GM19395 (cell line): ENCODE data around the gene DNAJC8.

Experiments
- ATAC-seq: cut with Tn5 transposase; IDR thresholded peaks from one replicate; pipeline ENCODE4 v1.9.1; 2021; ENCODE audit warnings: mild to moderate bottlenecking, moderate library complexity; ENCODE audit not compliant: unreplicated experiment

DNAJC8 gene

GRCh38 chr1:28173980-28174297, 58.9 kb downstream of the DNAJC8 start:
- no peak for ATAC-seq

DNA sequence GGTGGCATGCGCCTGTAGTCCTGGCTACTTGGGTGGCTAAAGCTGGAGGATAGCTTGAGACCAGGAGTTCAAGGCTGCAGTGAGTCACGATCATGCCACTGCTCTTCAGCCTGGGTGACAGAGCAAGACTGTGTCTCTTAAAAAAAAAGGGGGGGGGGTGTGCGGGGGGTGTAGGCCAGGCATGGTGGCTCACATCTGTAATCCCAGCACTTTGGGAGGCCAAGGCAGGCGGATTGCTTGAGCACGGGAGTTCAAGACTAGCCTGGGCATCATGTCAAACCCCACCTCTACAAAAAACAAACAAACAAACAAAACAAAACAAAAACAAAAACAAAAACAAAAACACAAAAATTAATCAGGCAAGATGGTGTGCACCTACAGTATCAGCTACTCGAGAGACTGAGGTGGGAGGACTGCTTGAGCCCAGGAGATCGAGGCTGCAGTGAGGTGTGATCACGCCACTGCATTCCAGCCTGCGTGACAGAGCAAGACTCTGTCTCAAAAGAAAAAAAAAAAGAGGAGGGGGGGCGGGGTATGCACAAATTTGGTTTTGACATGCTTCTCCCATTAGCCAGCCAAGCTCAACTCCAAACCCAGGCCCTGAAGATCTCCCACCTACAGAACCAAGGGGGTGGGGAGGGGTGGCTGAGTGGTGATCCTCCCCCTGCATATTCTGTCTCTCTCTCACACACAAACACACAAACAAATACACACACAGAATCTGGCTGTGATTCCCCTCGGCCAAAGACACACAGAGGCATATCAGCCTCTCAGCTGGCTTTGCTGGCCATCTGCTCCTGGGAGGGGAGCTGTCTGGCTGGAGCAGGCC, 59.5 kb downstream of the DNAJC8 start:
- ATAC-seq = no peak

GRCh38 chr1:28172713-28173150, 60.1 kb downstream of the DNAJC8 start:
- peak; percentile 70 for ATAC-seq

- ATAC-seq = no peak
Measured at GRCh38 chr1:28171246-28171645, 61.6 kb downstream of the DNAJC8 start.

GRCh38 chr1:28170001-28170596, 62.7 kb downstream of the DNAJC8 start:
- ATAC-seq = no peak

DNA sequence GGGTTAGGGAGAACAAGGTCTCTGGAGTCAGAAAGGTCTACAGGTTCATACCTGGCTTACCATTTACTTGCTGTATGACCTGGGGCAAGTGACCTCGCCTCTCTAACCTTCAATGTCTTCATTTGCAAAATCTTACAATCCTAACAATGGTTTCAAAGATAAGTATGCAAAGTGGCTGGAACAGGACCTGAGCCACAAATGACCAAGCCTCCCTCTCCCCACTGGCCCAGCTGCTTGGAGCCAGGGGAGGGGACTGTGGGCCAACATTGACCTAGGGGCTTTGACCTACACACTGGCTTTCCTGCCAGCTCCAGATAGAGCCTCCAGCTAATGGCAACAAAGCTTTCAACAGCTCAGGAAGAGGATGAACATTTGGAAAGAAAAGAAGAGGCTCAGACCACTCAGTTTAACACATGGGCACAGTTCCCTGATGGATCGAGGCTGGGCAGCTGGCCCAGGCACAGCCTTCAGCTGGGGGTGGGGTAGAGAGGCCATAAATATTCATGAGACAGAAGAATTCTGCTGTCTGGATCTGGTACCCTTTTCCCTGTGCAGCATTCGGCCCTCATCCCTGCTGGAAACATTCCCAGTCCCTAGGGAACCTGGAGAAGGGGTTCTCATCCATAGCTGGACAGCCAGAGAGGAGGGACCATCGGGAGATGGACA, 69.2 kb downstream of the DNAJC8 start:
- ATAC-seq = no peak

DNA sequence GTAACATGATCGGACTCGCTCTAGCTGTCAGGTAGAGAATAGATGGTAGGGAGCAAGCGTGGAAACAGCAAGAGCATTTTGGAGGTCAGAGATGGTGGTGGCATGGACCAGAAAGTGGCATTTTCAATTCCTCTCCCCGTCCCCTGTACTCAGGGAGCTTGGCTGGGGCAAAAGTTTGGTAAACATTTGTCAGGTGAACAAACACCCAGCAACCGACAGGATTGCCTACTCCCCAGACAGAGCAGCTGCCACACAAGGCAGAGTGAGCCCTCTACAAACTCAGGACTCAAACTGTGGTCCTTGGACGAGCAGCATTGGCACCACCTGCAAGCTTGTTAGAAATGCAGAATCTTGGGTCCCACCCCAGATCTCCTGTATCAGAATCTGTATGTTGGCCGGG, 70.7 kb downstream of the DNAJC8 start:
- ATAC-seq = no peak

- no peak for ATAC-seq
Measured at GRCh38 chr1:28161751-28162150, 71.1 kb downstream of the DNAJC8 start.

DNA sequence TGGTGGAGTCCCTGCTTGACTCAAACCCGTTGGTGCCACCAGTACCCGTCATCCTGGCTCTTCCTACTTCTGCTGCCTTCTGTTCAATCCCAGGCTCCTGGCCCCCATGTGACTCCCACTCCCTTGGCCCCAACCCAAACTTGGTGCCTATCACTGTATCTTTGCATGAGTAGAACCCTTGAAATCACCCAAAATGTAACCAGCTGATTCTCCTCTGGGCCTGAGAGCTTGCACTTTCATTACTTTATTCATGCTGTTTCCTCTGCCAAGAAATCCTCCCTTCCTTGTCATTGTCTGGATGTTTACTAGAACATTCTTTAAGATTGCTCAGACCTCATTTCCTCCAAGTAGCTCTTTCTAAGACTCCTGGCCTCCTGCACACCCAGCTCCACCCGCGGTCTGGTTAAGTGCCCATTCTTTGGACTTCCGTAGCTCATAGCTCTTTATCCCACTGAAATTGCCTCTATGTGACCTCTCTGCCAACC, 72.0 kb downstream of the DNAJC8 start:
- no peak for ATAC-seq

DNA sequence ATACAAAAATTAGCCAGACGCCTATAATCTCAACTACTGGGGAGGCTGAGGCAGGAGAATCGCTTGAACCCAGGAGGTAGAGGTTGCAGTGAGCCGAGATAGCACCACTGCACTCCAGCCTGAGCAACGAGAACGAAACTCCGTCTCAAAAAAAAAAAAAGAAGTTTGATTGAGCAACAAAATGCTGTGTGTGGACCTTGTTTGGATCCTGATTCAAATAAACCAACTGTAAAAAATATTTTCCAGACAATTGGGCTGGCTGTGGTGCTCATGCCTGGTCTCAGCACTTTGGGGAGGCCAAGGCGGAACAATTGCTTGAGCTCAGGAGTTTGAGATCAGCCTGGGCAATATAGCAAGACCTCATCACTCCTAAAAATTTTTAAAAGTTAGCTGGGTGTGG, 73.1 kb downstream of the DNAJC8 start:
- no peak for ATAC-seq

DNA sequence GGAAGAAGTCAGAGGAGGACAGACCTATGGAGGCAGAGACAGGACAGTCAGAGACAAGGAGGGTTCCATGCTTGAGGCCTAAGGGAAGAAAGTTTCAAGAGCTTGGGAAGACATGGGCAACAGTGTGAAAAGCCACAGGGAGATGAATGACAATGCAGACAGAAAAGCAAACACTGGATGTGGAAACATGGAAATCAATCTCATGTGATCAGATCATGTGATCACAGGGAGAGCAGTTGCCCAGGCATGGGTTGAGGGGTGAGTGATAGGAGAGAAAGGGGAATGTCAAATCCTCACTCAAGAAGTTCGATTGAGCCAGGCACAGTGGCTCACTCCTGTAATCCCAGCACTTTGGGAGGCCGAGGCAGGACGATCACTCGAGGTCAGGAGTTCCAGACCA, 73.6 kb downstream of the DNAJC8 start:
- no peak for ATAC-seq

GRCh38 chr1:28157894-28158293, 74.9 kb downstream of the DNAJC8 start:
- no peak for ATAC-seq

DNA sequence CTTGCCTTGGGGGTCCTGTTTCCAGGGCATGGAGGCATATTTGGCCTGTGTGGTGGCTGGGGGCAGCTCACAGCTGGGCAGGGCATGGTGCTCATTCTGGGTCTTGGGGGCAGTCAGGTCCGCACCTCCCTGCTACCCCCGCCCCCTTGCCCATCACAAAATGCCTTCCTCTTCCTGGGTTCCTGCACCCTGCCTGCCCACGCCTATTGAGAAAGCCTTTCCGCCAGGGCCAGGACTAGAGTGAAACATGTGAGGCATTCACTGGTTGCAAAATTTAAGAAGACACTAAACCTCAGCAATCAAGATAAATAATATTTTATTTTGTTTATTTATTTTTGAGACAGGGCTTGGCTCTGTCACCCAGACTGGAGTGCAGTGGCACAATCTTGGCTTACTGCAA, 76.0 kb downstream of the DNAJC8 start:
- ATAC-seq = no peak

DNA sequence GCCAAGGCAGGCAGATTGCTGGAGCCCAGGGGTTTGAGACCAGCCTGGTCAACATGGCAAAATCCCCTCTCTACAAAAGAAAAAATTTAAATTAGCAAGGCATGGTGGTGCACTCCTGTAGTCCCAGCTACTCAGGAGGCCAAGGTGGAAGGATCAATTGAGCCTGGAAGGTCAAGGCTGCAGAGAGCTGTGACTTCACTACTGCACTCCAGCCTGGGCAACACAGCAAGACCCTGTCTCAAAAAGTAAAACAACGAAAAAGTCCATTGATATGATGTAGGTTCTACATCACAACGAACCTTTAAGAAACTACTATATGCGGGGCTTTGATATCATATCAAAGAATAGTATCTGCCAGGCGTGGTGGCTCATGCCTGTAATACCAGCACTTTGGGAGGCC, 77.2 kb downstream of the DNAJC8 start:
- no peak for ATAC-seq

DNA sequence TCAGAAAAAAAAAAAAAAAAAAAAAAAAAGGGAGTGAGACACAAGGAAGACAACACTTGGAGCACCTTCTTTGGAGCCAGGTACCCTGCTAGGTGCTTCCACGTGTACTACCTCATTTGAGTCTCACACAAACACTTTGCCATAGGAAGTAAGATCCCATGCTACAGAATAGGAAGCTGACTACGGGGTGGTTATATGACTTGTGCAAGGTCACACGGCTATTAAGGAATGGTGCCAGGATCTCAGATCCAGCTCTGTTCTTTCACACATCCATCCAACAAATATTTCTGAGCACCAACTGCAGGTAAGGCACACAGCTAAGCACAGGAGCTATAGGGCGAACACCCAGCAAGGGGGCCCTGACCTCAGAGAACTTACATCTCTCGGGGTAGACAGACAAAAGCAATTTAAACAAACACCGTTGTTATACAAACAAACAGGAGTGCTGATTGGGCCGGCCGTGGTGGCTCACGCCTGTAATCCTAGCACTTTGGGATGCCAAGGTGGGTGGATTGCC, 78.7 kb downstream of the DNAJC8 start:
- no peak for ATAC-seq
